Measurements from ENCODE around the gene RHOXF2. TPM values are rescaled to one million over a fixed set of nuclear protein-coding genes. Genes with fewer than 3 reads are reported as not detected.
"Not testable (repeated sequence)": the region's sequence is repeated elsewhere in the genome, so short reads cannot be mapped to it uniquely, and the experiment has no call there.

Gene RHOXF2, protein sequence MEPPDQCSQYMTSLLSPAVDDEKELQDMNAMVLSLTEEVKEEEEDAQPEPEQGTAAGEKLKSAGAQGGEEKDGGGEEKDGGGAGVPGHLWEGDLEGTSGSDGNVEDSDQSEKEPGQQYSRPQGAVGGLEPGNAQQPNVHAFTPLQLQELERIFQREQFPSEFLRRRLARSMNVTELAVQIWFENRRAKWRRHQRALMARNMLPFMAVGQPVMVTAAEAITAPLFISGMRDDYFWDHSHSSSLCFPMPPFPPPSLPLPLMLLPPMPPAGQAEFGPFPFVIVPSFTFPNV
- total RNA-seq: not detected

DNA sequence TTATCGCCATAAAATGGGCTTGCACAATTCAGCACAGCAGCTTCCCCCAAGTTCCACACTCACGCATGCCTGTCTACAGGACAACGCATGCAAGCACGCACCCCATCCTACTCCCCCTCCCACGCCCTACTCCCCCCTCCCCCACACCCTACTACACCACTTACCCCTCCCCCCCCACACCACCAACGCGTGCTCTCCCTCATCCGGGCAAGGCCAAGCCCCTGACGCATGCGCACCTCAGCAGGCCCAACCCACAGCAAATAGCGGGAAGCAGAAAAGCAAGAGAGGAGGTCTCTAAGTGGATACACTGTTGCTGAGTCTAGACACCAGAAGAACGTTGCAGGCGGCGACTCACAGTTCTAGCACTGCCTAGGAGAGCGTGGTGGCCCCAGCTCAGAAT is at the start of gene RHOXF2:
RHOXF2 (plus strand) TSS at position 301 of the 400 bp plus-strand sequence. CDS start 138 bp downstream, outside the sequence.
- not testable (repeated sequence) for DNase-seq

DNA sequence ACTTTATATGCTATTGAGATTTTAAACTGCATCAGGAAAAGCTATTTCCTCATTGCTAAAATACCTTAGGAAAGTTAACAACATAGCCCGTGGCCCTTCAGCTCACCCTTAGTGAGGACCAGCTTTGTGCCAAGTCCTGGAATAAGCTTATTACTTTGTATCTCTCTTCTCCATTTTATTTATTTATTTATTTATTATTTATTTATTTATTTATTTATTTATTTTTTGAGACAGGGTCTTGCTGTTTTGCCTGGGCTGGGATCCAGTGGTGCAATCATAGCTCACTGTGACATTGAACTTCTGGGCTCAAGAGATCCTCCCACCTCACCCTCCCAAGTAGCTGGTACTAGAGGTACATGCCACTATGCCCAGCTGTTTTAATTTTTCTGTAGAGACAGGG is 49.0 kb upstream of the RHOXF2 start:
- no peak for DNase-seq

DNA sequence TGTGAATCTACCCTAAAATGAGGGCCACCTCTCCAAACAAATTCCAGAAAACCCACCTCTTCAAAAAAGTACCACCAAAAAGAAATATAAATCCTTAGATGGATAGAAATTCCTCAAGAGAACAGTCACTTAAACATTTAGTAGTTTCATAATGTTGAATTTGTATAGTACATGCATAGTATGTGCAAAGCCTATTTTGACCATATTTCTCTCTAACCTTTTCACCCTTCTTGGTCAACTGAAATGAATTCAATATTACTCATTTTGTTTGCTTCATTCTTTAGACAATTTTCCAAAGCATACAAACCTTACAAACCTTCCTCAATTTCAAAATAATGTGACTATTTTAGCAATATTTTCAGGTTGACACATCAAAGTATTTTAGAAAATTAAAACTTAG is 46.8 kb upstream of the RHOXF2 start:
- DNase-seq: no peak

DNA sequence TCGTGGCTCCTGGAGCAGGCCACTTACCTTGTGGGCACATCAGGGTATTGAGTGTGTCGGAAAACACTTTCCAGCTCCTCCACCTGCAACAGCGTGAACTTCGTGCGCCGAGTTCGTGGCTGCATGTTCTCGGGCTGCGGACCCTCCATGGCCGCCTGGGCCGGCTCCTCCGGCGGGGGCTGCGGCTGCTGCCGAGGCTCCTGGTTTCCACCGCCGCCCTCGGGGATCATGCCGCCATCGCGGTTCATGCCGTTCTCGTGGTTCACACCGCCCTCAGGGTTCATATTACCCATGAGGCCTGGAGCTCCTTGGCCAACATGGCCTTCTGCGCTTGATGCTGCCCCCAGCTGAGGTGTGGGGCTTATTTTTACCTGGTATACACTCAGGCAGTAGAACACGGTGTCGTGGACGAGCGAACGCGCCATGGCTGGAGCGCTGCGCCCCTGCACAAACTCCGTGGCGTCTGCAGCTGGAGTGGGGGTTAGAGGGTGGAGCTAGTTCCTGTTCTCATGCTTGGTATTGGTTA is 42.9 kb upstream of the RHOXF2 start, which contains the start of gene RHOXF1:
RHOXF1 (minus strand) TSS at position 476 of the 526 bp plus-strand sequence; CDS start at position 425, 51 bp downstream.
- no peak for DNase-seq

DNA sequence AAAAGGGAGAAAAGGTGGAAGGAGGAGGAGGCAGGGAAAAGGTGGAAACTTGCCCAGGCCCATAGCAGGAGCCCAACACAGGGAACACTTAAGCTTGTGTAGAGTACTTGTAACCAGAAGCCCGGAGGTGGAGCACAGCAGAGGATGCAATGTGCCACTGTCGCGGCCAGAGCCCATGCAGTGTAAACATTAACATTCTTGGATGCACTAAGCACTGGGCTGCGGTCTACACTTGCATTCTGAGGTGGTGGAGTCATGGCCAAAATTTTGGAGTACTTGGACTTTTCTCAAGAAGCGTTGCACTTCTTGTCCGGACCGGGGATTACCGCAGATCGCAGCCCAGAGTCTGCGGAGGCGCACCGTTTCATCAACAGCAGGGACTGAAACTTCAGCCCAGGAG is 38.2 kb upstream of the RHOXF2 start:
- no peak for DNase-seq

DNA sequence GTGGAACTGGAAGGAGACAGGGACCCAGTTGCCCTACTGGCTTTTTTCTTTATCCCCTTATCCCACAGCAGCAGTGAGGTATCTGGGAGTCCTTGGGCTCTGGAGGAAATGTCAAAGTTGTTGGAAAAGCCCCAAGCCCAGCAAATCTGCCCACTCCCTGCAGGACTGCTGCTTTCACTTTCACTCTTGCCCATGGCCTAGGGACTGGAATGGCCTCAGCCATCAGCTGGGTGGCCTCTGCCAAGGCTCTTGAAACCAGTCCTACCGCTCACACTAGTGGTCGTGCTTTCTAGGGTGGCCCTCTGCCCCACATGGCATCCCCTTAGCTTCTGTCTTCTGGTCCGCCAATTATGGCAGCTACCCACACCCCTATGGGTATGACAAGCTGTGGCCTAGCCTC is 33.0 kb upstream of the RHOXF2 start:
- no peak for DNase-seq

DNA sequence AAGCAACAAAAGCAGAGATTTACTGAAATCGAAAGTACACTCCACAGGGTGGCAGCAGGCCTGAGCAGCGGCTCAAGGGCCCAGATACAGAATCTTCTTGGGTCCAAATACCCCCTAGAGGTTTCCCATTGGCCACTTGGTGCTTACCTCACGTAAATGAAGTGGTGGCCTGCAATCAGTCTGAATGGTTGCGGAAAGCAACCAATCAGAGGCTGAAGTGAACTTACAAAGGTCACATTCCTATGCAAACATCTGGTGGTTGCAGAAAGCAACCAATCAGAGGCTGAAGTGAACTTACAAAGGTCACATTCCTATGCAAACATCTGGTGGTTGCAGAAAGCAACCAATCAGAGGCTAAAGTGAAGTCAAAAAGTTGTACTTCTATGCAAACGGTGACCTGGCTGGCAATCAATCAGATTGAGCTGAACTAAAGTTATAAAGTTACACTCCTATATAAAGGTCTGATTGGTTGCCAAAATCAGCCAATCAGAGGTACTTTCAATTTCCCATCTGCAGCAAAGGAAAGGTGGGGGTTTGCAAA is 30.0 kb upstream of the RHOXF2 start:
- DNase-seq: not testable (repeated sequence)

DNA sequence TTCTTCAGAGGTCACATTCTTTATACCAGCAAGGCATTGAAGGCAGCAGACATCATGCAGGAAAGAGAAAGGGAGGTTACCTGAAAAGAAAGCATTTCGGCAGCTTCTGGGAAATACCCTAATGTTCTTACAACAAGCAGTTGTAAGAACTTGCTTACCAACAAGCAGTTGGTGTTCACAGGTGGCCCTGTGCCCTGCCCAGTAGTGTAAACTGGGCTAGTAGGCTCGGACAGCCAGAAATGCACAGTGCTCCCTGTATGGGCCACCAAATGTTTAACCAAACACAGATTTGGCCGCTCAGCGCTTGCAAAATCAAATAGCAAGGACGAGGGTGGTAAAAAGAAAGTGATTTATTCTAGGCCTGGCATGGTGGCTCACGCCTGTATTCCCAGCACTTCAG is 22.3 kb upstream of the RHOXF2 start:
- DNase-seq: no peak

DNA sequence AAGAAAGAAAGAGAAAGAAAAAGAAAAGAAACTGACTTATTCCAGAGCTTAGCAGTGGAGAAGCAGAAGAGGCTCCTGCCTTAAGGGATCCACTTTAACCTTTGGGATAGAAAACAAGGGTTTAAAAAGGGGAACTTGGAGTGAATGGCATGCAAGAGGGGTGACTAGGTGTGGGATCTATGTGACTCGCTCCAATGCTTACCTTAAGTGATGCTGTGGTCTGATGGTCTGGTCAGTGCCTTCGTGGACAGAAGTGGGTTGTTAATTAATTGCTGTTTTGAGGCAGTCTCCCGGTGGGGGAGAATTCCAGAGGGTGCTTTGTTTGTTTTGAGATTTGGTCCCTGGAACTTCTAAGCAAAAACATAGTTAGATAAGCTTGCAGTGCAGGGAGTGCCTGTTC is 21.6 kb upstream of the RHOXF2 start:
- DNase-seq: no peak

DNA sequence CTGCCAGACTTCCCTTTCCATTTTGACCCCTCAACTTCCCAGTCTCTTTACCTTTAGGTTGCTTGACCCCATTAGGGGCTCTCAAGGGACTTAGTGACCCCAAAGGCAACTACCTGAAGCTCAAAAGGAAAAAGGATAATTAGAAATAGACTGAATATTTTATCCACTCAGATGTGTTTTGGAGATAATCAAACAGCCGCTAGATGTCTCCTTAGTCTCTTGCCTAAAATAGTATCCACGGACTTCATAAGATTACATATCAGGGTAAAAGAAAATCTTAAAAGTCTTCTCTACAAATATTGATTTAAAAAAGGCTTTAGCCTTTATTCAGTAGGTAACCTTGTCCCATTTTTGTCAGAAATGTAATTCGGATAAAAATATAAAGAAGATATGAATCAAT is 21.0 kb upstream of the RHOXF2 start:
- no peak for DNase-seq

DNA sequence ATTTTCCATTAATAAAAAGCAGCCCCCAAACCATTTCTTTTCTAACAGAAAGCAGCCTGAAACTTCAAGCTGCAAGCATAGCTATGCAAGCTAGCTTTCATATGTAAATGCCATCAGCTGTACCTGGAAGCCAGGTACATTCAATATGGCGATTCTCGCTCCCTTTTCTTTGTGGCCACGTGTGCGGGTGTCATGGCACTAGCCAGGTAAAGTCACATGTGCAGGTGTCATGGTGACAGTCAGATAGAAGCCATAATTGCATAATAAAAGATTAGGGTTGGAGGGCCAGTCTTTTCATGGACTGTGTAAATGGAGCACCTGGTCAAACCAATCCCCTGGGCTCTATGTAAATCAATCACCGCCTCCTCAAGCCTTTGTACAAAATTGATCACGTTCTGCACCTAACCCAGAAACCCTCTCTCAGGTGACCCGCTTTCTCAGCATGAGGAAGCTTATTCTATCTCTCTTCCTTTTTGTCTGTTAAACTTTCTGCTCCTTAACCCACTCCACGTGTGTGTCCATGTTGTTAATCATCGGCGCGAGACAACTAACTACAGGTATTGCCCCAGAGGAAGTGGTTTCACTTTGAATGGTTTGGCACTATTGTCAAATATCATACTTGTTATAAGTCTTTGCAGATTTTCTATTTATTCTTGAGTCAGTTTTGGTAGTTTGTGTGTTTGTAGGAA is 18.0 kb upstream of the RHOXF2 start:
- no peak for DNase-seq

DNA sequence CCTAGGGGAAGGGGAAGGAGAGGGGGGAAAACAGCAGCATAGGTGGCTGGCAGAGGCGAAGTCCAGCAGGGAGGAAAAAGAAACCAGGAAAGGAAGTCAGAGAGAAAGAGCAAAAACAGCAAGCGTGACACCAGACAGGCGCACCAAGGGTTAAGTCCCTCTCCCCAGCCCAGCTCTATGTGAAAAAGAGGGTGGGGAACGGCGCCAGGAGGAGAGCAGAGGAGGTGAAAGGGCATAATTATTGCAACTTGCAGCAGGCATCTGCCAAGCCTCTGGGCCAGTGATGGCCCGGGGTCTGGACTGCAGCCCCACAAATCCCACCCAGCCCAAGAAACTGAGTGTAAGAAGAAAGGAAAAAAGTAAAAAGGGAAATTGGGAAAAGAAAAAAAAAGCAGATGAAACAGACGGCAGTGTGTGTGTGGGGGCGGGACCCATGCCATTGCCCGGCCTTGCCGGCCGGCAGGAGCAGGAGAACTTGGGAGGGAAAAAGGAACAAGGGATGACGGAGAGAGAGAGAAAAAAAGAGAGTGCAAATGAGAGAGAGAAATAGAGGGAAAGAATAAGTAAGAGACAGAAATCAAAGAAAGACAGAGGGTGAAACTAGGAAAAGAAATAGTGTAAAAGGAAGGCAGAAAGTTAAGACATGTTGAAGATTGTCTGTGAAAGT is 14.1 kb upstream of the RHOXF2 start:
- DNase-seq: no peak

DNA sequence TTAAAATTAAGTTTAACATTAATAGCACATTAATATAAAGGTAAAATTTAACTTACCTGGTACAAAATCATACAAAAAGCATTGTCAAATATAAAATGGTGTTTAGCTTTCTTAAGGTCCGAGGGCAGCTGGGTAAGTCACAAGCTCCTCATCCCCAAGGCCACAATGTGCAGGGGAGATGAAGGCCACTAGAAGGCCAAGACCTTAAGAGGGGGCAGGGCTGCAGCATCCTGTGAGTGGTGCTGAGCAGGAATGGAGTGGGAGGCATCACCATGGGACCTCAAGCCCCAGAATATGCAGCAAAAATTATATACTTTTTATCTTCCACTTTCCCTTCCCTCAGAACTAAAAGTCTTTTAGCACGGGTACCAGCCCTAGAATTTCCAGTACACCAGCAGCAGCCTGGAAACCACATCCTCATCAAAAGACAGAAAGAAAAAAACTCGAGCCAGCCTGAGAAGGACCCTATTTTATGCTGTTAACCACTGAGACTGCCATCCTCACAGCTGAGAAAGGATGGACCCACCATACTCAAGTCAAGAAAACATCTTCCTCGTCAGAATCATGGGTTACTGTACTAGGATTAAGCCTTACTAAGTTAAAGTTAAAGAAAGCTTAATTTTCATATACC is 13.0 kb upstream of the RHOXF2 start:
- no peak for DNase-seq

DNA sequence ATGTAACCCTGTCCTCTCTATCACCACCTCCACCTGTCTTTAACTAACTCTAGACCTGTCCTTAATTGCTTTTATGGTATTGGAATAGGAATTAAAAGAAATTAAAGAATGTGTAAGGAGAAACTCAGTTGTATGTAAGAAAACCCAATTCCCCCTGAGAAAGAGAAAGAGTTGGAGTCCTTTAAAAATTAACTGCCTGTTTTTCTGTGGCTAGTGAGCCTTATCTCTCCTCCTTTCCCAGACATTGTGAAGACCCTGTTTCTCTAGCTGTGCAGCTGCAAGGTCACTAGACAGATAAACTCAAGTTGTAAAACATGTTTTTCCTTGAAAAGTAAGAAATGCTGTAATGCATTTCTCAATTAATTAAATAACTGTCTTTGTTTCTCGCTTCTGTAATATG is 12.1 kb upstream of the RHOXF2 start:
- DNase-seq: not testable (repeated sequence)

DNA sequence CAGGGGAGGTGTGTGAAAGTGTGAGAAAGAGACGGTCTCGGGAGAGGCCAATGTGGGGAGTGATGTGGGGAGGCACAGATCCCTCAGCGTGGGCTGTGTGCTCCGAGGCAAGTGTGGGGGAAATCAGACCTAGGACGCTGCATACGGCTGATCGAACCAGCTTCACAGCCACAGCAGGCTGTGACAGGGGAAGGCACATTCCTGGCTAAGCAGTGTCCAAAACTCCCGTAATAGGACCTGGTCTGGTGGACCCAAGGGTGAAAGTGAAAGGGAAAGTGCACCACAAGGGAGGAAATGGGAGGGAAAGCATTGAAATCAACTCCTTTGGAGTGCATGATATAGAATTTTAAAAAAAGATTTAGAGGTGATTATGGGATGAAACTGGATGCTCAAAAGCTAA is 10.9 kb upstream of the RHOXF2 start:
- DNase-seq: no peak

DNA sequence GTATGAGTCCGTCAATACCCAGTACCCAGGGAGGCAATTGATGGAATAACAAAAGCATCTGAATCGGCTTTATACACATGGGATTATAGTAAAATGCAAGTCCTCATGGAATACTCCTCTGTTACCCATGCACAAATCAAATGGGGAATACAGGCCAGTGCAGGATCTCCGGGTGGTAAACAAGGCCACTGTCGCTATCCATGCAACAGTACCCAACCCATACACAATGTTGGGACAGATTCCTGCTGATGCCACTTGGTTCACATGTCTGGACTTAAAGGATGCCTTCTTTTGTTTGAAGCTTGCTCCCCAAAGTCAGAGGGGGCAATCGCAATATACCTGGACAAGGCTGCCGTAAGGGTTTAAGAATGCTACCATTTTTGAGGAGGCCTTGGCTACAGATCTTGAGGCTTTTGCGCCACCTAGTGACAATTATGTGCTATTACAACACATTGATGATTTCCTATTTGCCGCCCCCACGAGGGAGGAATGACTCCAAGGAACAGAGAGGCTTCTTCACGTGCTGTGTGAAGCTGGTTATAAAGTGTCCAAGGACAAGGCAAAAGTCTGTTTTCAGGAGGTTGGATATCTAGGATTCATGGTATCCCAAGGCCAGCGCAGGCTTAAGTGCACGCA is 8.2 kb upstream of the RHOXF2 start:
- not testable (repeated sequence) for DNase-seq

DNA sequence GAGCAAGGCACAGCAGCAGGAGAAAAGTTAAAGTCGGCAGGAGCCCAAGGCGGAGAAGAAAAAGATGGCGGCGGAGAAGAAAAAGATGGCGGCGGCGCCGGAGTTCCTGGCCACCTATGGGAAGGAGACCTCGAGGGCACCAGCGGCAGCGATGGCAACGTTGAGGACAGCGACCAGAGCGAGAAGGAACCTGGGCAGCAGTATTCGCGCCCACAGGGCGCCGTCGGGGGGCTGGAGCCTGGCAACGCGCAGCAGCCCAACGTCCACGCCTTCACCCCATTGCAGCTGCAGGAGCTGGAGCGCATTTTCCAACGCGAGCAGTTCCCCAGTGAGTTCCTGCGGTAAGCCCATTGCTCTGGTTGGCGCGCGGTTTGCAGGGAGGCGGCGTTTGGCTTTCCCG is 673 bp downstream of the RHOXF2 start:
- DNase-seq: not testable (repeated sequence)

DNA sequence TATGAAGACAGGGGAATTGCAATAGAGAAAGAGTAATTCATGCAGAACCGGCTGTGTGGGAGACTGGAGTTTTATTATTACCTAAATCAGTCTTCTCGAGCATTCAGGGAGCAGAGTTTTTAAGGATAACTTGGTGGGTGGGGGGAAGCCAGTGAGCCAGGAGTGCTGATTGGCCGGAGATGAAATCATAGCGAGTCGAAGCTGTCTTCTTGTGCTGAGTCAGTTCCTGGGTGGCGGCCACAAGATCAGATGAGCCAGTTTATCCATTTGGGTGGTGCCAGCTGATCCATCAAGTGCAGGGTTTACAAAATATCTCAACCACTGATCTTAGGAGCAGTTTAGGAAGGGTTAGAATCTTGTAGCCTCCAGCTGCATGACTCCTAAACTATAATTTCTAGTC is 34.8 kb downstream of the RHOXF2 start:
- DNase-seq: not testable (repeated sequence)

DNA sequence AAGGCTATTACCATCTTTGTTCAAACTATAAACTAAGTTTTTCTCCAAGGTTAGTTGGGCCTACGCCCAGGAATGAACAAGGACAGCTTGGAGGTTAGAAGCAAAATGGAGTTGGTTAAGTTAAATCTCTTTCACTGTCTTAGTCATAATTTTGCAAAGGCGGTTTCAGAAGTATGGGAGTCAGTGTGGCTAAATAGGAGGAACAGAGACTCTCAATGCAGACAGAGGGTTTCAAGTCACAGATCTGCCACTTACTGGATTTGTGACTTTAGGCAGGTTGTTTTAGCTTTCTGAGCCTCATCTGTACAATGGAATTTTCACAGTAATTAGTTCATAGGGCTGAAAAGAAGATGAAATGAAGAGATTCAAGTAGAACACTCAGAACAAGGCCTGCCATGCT is 35.3 kb downstream of the RHOXF2 start:
- not testable (repeated sequence) for DNase-seq

DNA sequence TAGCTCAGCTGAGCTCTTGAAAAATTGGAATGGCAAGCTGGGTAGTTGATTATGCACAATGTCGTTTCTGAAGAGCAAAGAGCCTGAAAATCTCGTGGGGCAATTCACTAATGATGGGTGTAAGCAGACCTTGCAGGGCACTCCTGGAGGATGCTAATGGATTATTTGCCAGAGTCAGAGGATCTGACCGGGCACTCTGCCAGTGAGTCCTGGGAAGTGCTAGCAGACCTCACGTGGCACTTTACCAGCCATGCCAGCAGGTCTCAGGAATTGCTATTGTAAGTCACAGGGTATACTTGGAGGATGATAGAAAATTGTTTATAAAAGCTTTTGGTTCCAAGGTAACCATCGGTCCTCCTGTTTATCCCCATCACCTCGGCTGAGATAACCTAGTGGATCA is 37.4 kb downstream of the RHOXF2 start:
- not testable (repeated sequence) for DNase-seq

DNA sequence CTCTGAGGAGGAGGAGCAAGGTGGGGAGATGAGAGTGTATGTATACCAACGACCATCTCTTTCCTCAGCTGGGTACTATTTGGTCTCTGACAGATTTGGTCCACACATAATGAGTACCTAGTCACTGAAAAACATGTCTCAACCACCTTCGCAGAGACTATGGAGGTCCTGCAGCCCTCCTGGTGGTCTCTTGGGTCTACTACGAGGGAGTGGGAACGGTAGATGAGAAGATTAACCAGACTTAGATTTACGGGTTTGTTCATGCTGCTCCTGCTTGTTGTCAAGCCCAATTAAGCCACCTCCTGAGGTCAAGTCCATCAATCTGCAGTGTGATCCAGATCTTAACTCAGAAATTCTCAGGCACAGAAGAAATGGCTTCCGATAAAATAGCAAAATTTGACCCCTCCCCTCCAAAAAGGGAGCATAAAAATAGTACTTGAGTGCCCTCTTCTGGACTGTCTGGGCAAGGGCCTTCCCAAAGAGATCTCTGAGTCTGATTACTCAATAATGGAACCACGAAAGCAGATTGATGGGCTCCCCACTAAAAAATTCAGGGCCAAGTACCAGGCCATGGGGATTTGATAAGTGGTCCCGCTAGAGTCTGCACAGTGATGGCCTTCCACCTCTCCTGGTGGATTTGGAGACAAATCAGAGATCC is 38.3 kb downstream of the RHOXF2 start:
- not testable (repeated sequence) for DNase-seq

DNA sequence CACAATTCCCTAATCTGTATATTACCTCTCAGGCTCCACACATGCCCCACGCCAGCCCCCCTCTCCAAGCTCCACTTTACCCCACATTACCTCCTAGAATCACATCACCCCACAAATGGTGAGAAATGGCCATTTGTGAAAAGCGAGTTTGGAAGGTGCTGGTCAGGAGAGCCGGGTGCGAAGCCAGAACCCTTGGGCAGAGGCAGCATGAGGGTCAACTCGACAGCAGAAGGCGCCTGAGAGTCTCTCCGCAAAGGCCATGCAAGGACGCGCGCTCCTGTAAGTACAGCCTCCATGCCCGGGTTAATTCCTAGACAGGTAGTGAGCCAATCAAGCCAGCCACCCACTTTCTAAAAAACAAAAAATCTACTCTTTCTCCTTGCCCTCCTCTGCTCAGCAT is 42.4 kb downstream of the RHOXF2 start:
- no peak for DNase-seq
